NCI-H2196 treated with DMSO at 0.1 percent for 48 hours (cell line): ENCODE results near the gene RCAN3.
"Not testable (repeated sequence)": the region's sequence is repeated elsewhere in the genome, so short reads cannot be mapped to it uniquely, and the experiment has no call there.

Experiments
- DNase-seq: peaks from one replicate; lab custom pipeline; 2025; ENCODE audit not compliant: unreplicated experiment; lab: John Stamatoyannopoulos, UW

Gene RCAN3

GRCh38 chr1:24484199-24484598, 18.4 kb upstream of the RCAN3 start:
- DNase-seq = no peak

- no peak for DNase-seq
These were observed 16.1 kb upstream of the RCAN3 start for GRCh38 chr1:24486331-24487065.

GRCh38 chr1:24487455-24487854, 15.2 kb upstream of the RCAN3 start:
- no peak for DNase-seq

- DNase-seq = not testable (repeated sequence)
These were observed 14.5 kb upstream of the RCAN3 start for GRCh38 chr1:24488159-24488558.

GRCh38 chr1:24489674-24490073, 13.0 kb upstream of the RCAN3 start:
- no peak for DNase-seq

GRCh38 chr1:24490101-24490781, 12.4 kb upstream of the RCAN3 start:
- DNase-seq = no peak

- DNase-seq = no peak
These were observed 10.9 kb upstream of the RCAN3 start for GRCh38 chr1:24491577-24492360.

- not testable (repeated sequence) for DNase-seq
These were observed 9.7 kb upstream of the RCAN3 start for GRCh38 chr1:24492935-24493334.

GRCh38 chr1:24493785-24494184, 8.9 kb upstream of the RCAN3 start:
- no peak for DNase-seq

GRCh38 chr1:24498589-24498988, 4.0 kb upstream of the RCAN3 start:
- DNase-seq = no peak

GRCh38 chr1:24500448-24501048, 2.1 kb upstream of the RCAN3 start:
- no peak for DNase-seq

- DNase-seq = no peak
These were observed 1.1 kb upstream of the RCAN3 start for GRCh38 chr1:24501371-24502064.

- DNase-seq = peak; percentile 44
These were observed 449 bp upstream of the RCAN3 start for GRCh38 chr1:24502065-24502708.

GRCh38 chr1:24503059-24503751, 569 bp downstream of the RCAN3 start:
- no peak for DNase-seq

GRCh38 chr1:24503870-24504523, 1.4 kb downstream of the RCAN3 start:
- DNase-seq = no peak

GRCh38 chr1:24504560-24504959, 1.9 kb downstream of the RCAN3 start:
- DNase-seq = no peak

GRCh38 chr1:24505816-24506215, 3.2 kb downstream of the RCAN3 start:
- no peak for DNase-seq

GRCh38 chr1:24506691-24507381, 4.2 kb downstream of the RCAN3 start:
- no peak for DNase-seq

- DNase-seq = no peak
These were observed 4.8 kb downstream of the RCAN3 start for GRCh38 chr1:24507405-24507804.
